Thyroid gland (tissue), 4 donors: ENCODE results near the gene SKOR2. TPM values are rescaled to one million over a fixed set of nuclear protein-coding genes. Genes with fewer than 3 reads are reported as not detected.

ENCODE experiments used
- DNase-seq, 2 donors: peaks; one replicate each; pipeline ENCODE4 v3.0.0-alpha.2; 2019
- H3K27ac ChIP-seq, 3 donors: fragments of 200-600 bp; sonication (generic); 1 replicate in 2 of 3; 2 replicates in 1 of 3; pipeline ENCODE4 v1.5.1; 2016 to 2019; ENCODE audit warnings: mild to moderate bottlenecking in 1 of 3, moderate library complexity in 1 of 3
- H3K27me3 ChIP-seq: fragments of 200-600 bp; sonication (generic); one replicate; pipeline ENCODE4 v1.5.1; 2019
- H3K36me3 ChIP-seq, 2 donors: fragments of 200-600 bp; sonication (generic); one replicate each; pipeline ENCODE4 v1.5.1; 2016 to 2019
- H3K4me1 ChIP-seq, 2 donors: fragments of 200-600 bp; sonication (generic); one replicate each; pipeline ENCODE4 v1.5.1; 2017 to 2019
- H3K4me3 ChIP-seq, 3 donors: fragments of 200-600 bp; sonication (generic); replicated peaks in 1 of 3; 1 replicate in 2 of 3; 2 replicates in 1 of 3; pipeline ENCODE4 v1.5.1; 2016; ENCODE audit warnings: mild to moderate bottlenecking in 1 of 3
- H3K9me3 ChIP-seq: fragments of 200-600 bp; sonication (generic); one replicate; pipeline ENCODE4 v1.5.1; 2017
- CTCF ChIP-seq, 6 experiments: fragments of 200-600 bp in 3 of 6; fragments of 450-650 bp in 3 of 6; sonication (generic) in 3 of 6; IDR thresholded peaks; one replicate each; pipeline ENCODE4 v1.5.1; 2016 to 2019; ENCODE audit warnings: antibody characterized with exemption in 6 of 6, mild to moderate bottlenecking in 2 of 6, inconsistent platforms in 1 of 6, moderate library complexity in 1 of 6
- POLR2A ChIP-seq, 2 donors: fragments of 450-650 bp; IDR thresholded peaks; one replicate each; pipeline ENCODE4 v1.6.1; 2017; ENCODE audit warnings: antibody characterized with exemption in 2 of 2, mild to moderate bottlenecking in 2 of 2, moderate library complexity in 1 of 2
- WGBS, 2 donors: methylation state at CpG; one replicate each; pipeline ENCODE4 v1.1.5; 2017; 5-methylcytosine and 5-hydroxymethylcytosine counted together
- intact Hi-C: fragments of 100-400 bp; cut with DNase I; formaldehyde crosslinking; loops from one replicate; pipeline ENCODE4 v1.15.1; 2023
- total RNA-seq, 4 donors: library from RNA; depleted of rRNA; stranded (reverse); fragments of >200 nt; gene quantifications; one replicate each; pipeline ENCODE4 v1.2.3, GENCODE V29; 2016

Gene SKOR2
- total RNA-seq, 4 donors from 2014 or later: not detected

DNA sequence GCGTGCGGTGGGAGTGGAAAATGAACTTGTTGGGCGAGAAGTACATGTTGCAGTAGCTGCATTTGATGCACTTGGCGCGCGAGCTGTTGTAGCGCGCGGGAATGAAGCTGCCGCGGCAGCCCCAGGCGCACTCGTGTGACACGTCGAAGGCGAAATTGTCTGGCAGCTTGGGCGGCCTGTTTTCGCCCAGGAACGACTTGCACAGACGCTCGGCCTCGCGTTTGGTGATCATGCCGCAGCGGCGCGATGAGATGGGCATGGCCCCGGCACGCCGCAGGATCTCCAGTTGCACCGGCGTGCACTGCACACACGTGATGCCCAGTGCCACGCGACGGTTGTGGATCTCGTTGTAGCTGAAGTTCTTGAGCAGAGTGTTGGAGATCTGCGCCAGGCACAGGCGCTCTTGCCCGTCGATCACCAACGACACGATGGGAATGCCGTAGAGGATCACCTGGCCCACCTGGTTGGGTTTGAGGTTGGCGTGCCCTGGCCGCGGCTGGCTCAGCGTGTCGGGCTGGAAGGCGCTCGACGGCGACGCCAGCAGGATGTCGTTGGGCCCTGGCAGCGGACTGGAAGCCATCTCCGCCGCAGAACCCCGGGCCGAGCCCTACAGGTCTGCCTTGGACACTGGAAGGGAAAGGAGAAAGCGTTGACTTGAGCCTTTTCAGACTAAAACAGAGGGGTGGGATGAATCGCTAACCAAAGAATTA, 2.7 kb downstream of the SKOR2 start:
- H3K4me3 ChIP-seq: no peak overlapping the region
- H3K9me3 ChIP-seq: no peaks in the 10 kb centered on the region
- H3K36me3 ChIP-seq: no peaks in the 10 kb centered on the region
- peaks cover 0 to 18% of the 10 kb centered on the region in 2 donors for H3K4me1 ChIP-seq
- DNase-seq: no peak
- no peak overlapping the region for H3K27ac ChIP-seq
- WGBS, 2 donors: 9 to 10% methylated on average over 38 to 45 of the region's 62 CpGs
- H3K27me3 ChIP-seq: peaks cover 44% of the 10 kb centered on the region
- intact Hi-C loops: no loop called here
- TF ChIP-seq POLR2A (IDR thresholded peaks at IDR 0.05): no peak

GRCh38 chr18:47248115-47248603, 3.3 kb downstream of the SKOR2 start:
- intact Hi-C loops: no loop called here
- TF ChIP-seq POLR2A (IDR thresholded peaks at IDR 0.05) (no peak), CTCF (IDR thresholded peaks at IDR 0.05) (no peak)
- Histone ChIP-seq H3K27ac (no peak overlapping the region), H3K9me3 (no peaks in the 10 kb centered on the region), H3K4me3 (no peak overlapping the region), H3K36me3 (no peaks in the 10 kb centered on the region), H3K4me1 (peaks cover 0 to 18% of the 10 kb centered on the region in 2 donors), H3K27me3 (peaks cover 46% of the 10 kb centered on the region)
- DNase-seq: no peak
- WGBS, 2 donors: 0 to 11% methylated on average over 7 to 9 of the region's 61 CpGs

GRCh38 chr18:47247416-47248114, 3.9 kb downstream of the SKOR2 start:
- DNase-seq: no peak
- Histone ChIP-seq H3K27me3 (peaks cover 41% of the 10 kb centered on the region), H3K4me1 (peaks cover 0 to 18% of the 10 kb centered on the region in 2 donors), H3K36me3 (no peaks in the 10 kb centered on the region), H3K9me3 (no peaks in the 10 kb centered on the region), H3K27ac (no peak overlapping the region), H3K4me3 (no peak overlapping the region)
- intact Hi-C loops: no loop called here
- TF ChIP-seq POLR2A (IDR thresholded peaks at IDR 0.05) (no peak), CTCF (IDR thresholded peaks at IDR 0.05) (peak in 3 of 6 experiments; percentile 11 to 71 (median 44))
- WGBS, 2 donors: 0 to 3% methylated on average over 7 to 20 of the region's 90 CpGs

- Histone ChIP-seq H3K4me1 (peaks cover 0 to 18% of the 10 kb centered on the region in 2 donors), H3K9me3 (no peaks in the 10 kb centered on the region), H3K27ac (no peak overlapping the region), H3K4me3 (no peak overlapping the region), H3K27me3 (peaks cover 38% of the 10 kb centered on the region), H3K36me3 (no peaks in the 10 kb centered on the region)
- 3 to 5% methylated on average over 18 of the region's 47 CpGs for WGBS, 2 donors
- no peak for DNase-seq
- TF ChIP-seq POLR2A (IDR thresholded peaks at IDR 0.05): no peak
- intact Hi-C loops: no loop called here
Observed at GRCh38 chr18:47247036-47247415, 4.4 kb downstream of the SKOR2 start.

- Histone ChIP-seq H3K9me3 (no peaks in the 10 kb centered on the region), H3K27me3 (peaks cover 31% of the 10 kb centered on the region), H3K27ac (no peak overlapping the region), H3K4me1 (peaks cover 0 to 14% of the 10 kb centered on the region in 2 donors), H3K4me3 (no peak overlapping the region), H3K36me3 (no peaks in the 10 kb centered on the region)
- intact Hi-C loops: no loop called here
- TF ChIP-seq CTCF (IDR thresholded peaks at IDR 0.05) (no peak), POLR2A (IDR thresholded peaks at IDR 0.05) (no peak)
- 3 to 8% methylated on average over 19 to 42 of the region's 47 CpGs for WGBS, 2 donors
- no peak for DNase-seq
Observed at GRCh38 chr18:47246027-47246971, 5.2 kb downstream of the SKOR2 start.
